BJ (cell line): ENCODE results near the gene SF3B2. TPM values are rescaled to one million over a fixed set of nuclear protein-coding genes. Genes with fewer than 3 reads are reported as not detected.
A peak's percentile ranks its signal among the peaks of the same experiment; 100 is the strongest.

ENCODE experiments used
- CTCF ChIA-PET: fragments of 350-600 bp; formaldehyde crosslinking; extraction: SDS; loops from one replicate; lab custom pipeline; 2021; ENCODE audit warnings: antibody characterized with exemption, inconsistent platforms; lab: Yijun Ruan, JAX
- POLR2A ChIA-PET: fragments of 300-600 bp; sonication (Branson Sonifier 250); formaldehyde crosslinking; extraction: SDS; loops from one replicate; lab custom pipeline; 2021; ENCODE audit warnings: antibody characterized with exemption; lab: Charles Lee
- DNase-seq: peaks from one replicate; pipeline ENCODE4 v3.0.0-alpha.2; 2011; ENCODE audit warnings: low read depth
- H3K27me3 ChIP-seq: 2 replicates; pipeline ENCODE4 v1.6.0; 2011; ENCODE audit warnings: low read length; ENCODE audit not compliant: control insufficient read depth, insufficient read depth
- H3K36me3 ChIP-seq: 2 replicates; pipeline ENCODE4 v1.5.1; 2011; ENCODE audit warnings: low read length; ENCODE audit not compliant: control insufficient read depth, insufficient read depth
- H3K4me3 ChIP-seq: 2 replicates; pipeline ENCODE4 v1.5.1; 2011; ENCODE audit warnings: low read depth, mild to moderate bottlenecking, control low read depth, low read length
- CTCF ChIP-seq: IDR thresholded peaks from 2 replicates; pipeline ENCODE4 v1.5.1; 2011; ENCODE audit warnings: low read depth, mild to moderate bottlenecking, control low read depth, inconsistent platforms, low read length, moderate library complexity; ENCODE audit not compliant: insufficient read depth
- polyA plus RNA-seq: library from polyadenylated mRNA; depleted of rRNA; stranded (reverse); fragments of >200 nt; gene quantifications from 2 replicates; pipeline ENCODE4 v1.2.3, GENCODE V29; 2011

The SF3B2 gene
- polyA plus RNA-seq, 1 experiment, result 82.7 TPM

GRCh38 chr11:66045177-66045639, 7.0 kb upstream of the SF3B2 start:
- CTCF ChIA-PET, result interaction anchor here (0.6 to 4.7 kb wide), 23 partner anchors 10 to 934 kb away, joined by 3 to 40 read pairs (median 4); partner anchors contain the start of genes CATSPER1 and RELA
- POLR2A ChIA-PET, result interaction anchor here (0.6 to 1.2 kb wide), 2 partner anchors 8 to 222 kb away, joined by 3 to 4 read pairs; no protein-coding TSS in a partner anchor
- H3K36me3 ChIP-seq, result no peaks in the 10 kb centered on the region
- H3K4me3 ChIP-seq, result no peak overlapping the region
- peak; percentile 97 for TF ChIP-seq CTCF
- DNase-seq, result no peak
- no peaks in the 10 kb centered on the region; the same call in 1 of the 2 replicates for H3K27me3 ChIP-seq

GRCh38 chr11:66046901-66047300, 5.3 kb upstream of the SF3B2 start:
- Histone ChIP-seq H3K36me3 (no peaks in the 10 kb centered on the region), H3K27me3 (no peaks in the 10 kb centered on the region; the same call in 1 of the 2 replicates), H3K4me3 (no peak overlapping the region)
- TF ChIP-seq CTCF, result no peak
- ChIA-PET CTCF (interaction anchor here (0.8 to 3.6 kb wide), 5 partner anchors 12 to 163 kb away, joined by 3 to 31 read pairs (median 6); no protein-coding TSS in a partner anchor), POLR2A (interaction anchor here (0.5 kb wide), 1 partner anchor 96 kb away, joined by 7 read pairs; no protein-coding TSS in a partner anchor)
- DNase-seq, result no peak

- no peak for TF ChIP-seq CTCF
- ChIA-PET CTCF (interaction anchor here (0.7 to 1.9 kb wide), 4 partner anchors 20 to 291 kb away, joined by 3 to 6 read pairs (median 4); no protein-coding TSS in a partner anchor), POLR2A (interaction anchor here (0.5 kb wide), 1 partner anchor 95 kb away, joined by 7 read pairs; no protein-coding TSS in a partner anchor)
- no peak for DNase-seq
- Histone ChIP-seq H3K4me3 (no peak overlapping the region), H3K27me3 (no peaks in the 10 kb centered on the region), H3K36me3 (no peaks in the 10 kb centered on the region)
These were observed 4.4 kb upstream of the SF3B2 start for GRCh38 chr11:66047541-66048365.

- no peaks in the 10 kb centered on the region for H3K27me3 ChIP-seq
- CTCF ChIA-PET, result interaction anchor here (0.7 kb wide), 1 partner anchor 292 kb away, joined by 3 read pairs; no protein-coding TSS in a partner anchor
- POLR2A ChIA-PET, result no interaction called here
These were observed 3.4 kb upstream of the SF3B2 start, which contains the start of gene GAL3ST3 for GRCh38 chr11:66048547-66049323. Gene GAL3ST3 (minus strand): TSS chr11:66049161. CDS start chr11:66045415, 3,746 bp downstream.

More at GRCh38 chr11:66048547-66049323, 3.4 kb upstream of the SF3B2 start, which contains the start of gene GAL3ST3:
- TF ChIP-seq CTCF, result no peak
- H3K4me3 ChIP-seq, result no peak within 1 kb of the TSS
- H3K36me3 ChIP-seq, result no peaks in the 10 kb centered on the region
- no peak for DNase-seq
